SJCRH30 (cell line): ENCODE results near the gene DCLK2. TPM values are rescaled to one million over a fixed set of nuclear protein-coding genes. Genes with fewer than 3 reads are reported as not detected.

Source experiments
- DNase-seq, 2 experiments: peaks; one replicate each; pipeline ENCODE4 v3.0.0-alpha.2; 2015 to 2020
- H3K27ac ChIP-seq: fragments of 250-450 bp; sonication (Bioruptor Pico); 2 replicates; pipeline ENCODE4 v1.5.1; 2020; ENCODE audit warnings: mild to moderate bottlenecking, moderate library complexity
- H3K27me3 ChIP-seq: fragments of 250-450 bp; sonication (Bioruptor Pico); 2 replicates; pipeline ENCODE4 v1.5.1; 2020; ENCODE audit warnings: mild to moderate bottlenecking, moderate library complexity
- H3K36me3 ChIP-seq: fragments of 250-450 bp; sonication (Bioruptor Pico); 2 replicates; pipeline ENCODE4 v1.5.1; 2020; ENCODE audit warnings: mild to moderate bottlenecking, moderate library complexity
- H3K4me1 ChIP-seq: fragments of 250-450 bp; sonication (Bioruptor Pico); 2 replicates; pipeline ENCODE4 v1.5.1; 2020; ENCODE audit warnings: mild to moderate bottlenecking, moderate library complexity
- H3K4me3 ChIP-seq: fragments of 250-450 bp; sonication (Bioruptor Pico); 2 replicates; pipeline ENCODE4 v1.5.1; 2020; ENCODE audit warnings: mild to moderate bottlenecking, moderate library complexity
- H3K9me3 ChIP-seq: fragments of 250-450 bp; sonication (Bioruptor Pico); replicated peaks from 2 replicates; pipeline ENCODE4 v1.5.1; 2020; ENCODE audit warnings: mild to moderate bottlenecking, moderate library complexity
- total RNA-seq: library from RNA; depleted of rRNA; stranded (reverse); fragments of >200 nt; shearing (Covaris generic); gene quantifications from 2 replicates; pipeline ENCODE4 v1.2.3, GENCODE V29; 2014

Gene DCLK2
- total RNA-seq, 1 experiment from 2014 or later, result 5.7 TPM

DNA sequence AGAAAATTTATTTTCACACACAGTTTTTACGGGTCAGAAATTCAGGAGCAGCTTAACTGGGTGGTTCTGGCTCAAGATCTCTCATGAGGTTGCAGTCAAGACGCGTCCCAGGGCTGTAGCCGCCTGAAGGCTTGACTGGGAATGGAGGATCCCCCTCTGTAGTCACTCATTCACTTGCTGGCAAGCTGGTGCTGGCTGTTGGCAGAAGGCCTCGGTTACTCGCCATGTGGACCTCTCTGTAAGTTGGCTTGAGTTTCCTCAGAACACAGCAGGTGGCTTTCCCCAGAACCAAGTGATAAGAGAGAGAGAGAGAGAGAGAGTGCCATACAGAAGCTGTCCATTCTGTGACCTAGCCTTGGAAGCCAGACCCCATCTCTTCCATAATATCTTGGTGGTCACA, 132.8 kb downstream of the DCLK2 start:
- H3K4me1 ChIP-seq, result peaks cover 13% of the 10 kb centered on the region
- H3K27me3 ChIP-seq, result no peaks in the 10 kb centered on the region
- H3K4me3 ChIP-seq, result no peak overlapping the region
- no peaks in the 10 kb centered on the region for H3K9me3 ChIP-seq
- H3K36me3 ChIP-seq, result no peaks in the 10 kb centered on the region
- DNase-seq, result no peak
- H3K27ac ChIP-seq, result no peak overlapping the region

DNA sequence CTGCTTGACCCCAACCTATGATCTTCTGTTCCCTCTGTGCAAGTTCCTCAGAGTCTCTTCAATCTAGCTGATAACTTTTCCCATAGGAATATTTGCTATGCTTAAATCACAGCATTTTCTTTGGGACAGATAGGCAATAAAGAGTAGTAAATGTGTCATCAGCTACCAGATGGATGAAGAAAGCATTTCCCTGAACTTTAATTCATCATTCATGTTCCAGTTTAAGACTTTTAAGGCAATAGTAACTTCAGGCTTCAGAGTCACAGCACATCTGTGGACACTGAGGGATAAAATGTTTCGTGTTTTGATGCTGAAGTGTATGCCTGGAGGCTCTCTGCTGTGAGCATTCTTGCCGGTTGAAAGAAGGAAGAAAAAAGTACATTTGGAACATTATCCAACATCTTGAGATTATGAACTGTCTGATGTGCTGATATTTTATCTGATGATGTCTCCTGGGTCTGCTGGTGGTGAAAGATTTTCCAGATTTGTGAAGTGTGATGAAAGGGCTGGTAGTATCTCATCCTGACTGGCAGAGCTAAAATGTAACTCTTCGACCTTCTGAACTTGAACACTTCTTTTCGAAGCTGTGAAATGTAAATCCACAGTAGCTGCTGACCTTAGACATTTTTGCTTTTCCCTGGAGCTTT, 133.7 kb downstream of the DCLK2 start:
- Histone ChIP-seq H3K4me3 (no peak overlapping the region), H3K36me3 (no peaks in the 10 kb centered on the region), H3K4me1 (peaks cover 11% of the 10 kb centered on the region; the same call in 1 of the 2 replicates), H3K27ac (no peak overlapping the region), H3K27me3 (no peaks in the 10 kb centered on the region), H3K9me3 (no peaks in the 10 kb centered on the region)
- DNase-seq, result no peak

DNA sequence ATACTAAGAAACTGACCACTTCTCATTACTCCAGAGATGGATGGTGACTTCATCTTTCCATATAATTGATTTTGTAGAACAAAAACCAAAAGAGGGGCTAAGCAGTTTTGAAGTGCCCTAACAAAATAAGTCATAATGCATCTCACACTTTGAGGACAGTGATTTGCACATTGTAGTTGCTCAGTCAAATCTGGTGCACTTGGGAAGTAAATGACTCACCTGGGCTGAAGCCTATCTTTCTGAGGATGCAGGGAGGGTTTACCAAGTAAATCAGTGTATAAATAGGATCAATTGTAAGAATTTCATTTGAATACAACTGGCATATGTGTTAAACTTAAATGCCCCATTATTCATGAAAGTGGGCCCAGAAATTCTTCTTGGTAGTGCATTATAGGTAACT, 134.2 kb downstream of the DCLK2 start:
- no peaks in the 10 kb centered on the region for H3K27me3 ChIP-seq
- no peaks in the 10 kb centered on the region for H3K9me3 ChIP-seq
- no peak for DNase-seq
- no peak overlapping the region for H3K27ac ChIP-seq
- peaks cover 6% of the 10 kb centered on the region; the same call in 1 of the 2 replicates for H3K4me1 ChIP-seq
- H3K36me3 ChIP-seq, result no peaks in the 10 kb centered on the region
- H3K4me3 ChIP-seq, result no peak overlapping the region

DNA sequence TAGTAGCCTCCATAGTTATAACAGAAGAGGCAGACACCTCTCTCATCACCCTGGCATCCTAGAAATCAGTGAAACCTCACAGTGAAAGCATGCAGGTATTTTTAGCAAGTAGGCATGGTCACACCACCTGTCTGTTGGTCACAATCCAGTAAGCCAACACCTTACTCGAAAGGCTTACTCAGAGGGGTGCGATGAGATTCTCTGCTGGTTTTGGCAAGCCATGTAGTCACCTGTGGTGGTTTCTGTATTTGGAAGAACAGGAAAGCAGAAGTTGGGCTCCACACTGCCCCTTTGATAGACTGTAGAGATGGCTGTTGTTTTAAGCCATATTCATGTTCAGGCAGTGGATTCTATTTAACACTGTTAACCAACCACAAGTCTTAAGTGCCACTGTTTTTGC, 134.7 kb downstream of the DCLK2 start:
- Histone ChIP-seq H3K4me3 (no peak overlapping the region), H3K36me3 (no peaks in the 10 kb centered on the region), H3K4me1 (peaks cover 2% of the 10 kb centered on the region; the same call in 1 of the 2 replicates), H3K27ac (no peak overlapping the region), H3K9me3 (no peaks in the 10 kb centered on the region), H3K27me3 (no peaks in the 10 kb centered on the region)
- DNase-seq, result no peak

DNA sequence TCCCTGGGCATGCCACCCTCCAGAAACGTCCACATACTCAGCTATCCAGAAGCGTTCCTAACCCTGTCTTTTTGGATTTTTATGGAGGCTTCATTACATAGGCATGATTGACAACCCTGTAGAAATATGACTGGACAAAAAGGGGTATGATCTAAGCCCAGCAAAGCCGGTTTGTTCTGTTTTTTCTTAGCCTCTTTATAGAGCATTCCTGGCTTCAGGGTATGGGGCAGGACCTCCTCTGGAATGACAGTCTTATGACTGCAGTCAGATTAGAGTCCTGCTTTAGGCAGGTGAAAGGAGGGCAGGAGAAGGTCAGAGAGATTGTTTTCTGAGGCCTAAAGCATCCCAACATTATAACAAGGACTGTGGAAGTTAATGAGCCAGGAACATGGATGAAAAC, 137.4 kb downstream of the DCLK2 start:
- no peaks in the 10 kb centered on the region for H3K9me3 ChIP-seq
- no peaks in the 10 kb centered on the region for H3K27me3 ChIP-seq
- no peaks in the 10 kb centered on the region for H3K36me3 ChIP-seq
- H3K4me1 ChIP-seq, result no peaks in the 10 kb centered on the region
- no peak for DNase-seq
- H3K4me3 ChIP-seq, result no peak overlapping the region
- H3K27ac ChIP-seq, result no peak overlapping the region

DNA sequence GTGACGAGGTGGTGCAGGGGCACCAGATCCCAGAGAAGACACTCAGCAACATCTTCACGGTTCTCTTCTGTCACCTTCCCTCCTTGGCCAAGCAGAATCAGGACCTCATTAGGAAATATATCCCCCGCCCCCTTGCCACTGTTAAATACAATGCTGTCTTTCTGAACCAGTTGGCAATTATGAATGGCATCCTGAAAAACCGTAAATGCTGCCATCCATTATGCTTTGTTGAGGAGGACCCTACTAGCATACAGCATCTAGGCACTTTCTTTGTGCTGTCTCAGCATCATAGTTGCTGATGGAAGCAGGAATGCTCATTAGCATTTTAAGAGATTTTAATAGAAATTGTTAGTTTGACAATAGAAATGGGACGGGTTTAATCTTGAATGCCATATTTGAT, 138.5 kb downstream of the DCLK2 start:
- H3K27me3 ChIP-seq, result no peaks in the 10 kb centered on the region
- H3K9me3 ChIP-seq, result no peaks in the 10 kb centered on the region
- no peak overlapping the region for H3K27ac ChIP-seq
- no peaks in the 10 kb centered on the region for H3K4me1 ChIP-seq
- H3K4me3 ChIP-seq, result no peak overlapping the region
- DNase-seq, result no peak
- H3K36me3 ChIP-seq, result no peaks in the 10 kb centered on the region

DNA sequence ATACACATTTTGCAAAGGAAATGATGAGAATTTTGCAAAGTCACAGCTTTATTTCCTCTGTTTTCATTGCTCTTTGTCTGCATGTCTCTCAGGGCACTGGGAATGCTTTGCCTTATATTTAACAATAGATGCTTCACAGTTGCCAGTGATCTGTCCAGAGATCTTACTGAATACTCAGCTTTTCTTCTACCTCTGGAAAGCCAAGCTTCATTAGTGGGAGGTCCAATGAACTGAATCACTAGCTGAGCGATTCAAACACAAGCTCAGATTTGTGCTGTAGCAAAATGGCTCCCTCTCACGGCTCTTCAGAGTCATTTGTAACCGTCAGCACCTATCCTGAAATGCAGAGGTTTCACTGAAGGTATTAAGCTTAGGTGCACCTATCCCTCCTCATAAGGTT, 138.9 kb downstream of the DCLK2 start:
- H3K9me3 ChIP-seq, result no peaks in the 10 kb centered on the region
- no peaks in the 10 kb centered on the region for H3K27me3 ChIP-seq
- H3K36me3 ChIP-seq, result no peaks in the 10 kb centered on the region
- no peak overlapping the region for H3K27ac ChIP-seq
- no peak for DNase-seq
- no peak overlapping the region for H3K4me3 ChIP-seq
- no peaks in the 10 kb centered on the region for H3K4me1 ChIP-seq

DNA sequence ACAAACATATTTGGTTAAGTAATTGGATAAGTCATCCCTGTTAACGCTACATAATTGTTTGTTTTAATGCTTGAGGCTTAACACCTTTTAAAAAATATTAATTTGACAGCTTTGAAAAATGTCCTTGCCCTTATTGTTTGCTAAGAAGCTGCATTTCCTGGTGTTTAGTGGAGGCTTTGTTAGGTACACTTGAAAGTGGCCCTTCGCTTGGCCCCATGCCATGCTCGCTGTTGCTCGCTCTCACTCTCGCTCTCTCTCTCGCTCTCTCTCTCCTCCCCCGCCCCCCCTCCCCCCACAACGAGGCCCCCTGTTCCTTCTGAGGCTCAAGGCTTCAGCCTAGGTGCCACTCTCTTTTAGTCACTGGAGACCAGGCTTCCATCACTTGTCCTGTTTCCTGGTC, 139.6 kb downstream of the DCLK2 start:
- Histone ChIP-seq H3K27me3 (no peaks in the 10 kb centered on the region), H3K27ac (no peak overlapping the region), H3K4me3 (no peak overlapping the region)

DNA sequence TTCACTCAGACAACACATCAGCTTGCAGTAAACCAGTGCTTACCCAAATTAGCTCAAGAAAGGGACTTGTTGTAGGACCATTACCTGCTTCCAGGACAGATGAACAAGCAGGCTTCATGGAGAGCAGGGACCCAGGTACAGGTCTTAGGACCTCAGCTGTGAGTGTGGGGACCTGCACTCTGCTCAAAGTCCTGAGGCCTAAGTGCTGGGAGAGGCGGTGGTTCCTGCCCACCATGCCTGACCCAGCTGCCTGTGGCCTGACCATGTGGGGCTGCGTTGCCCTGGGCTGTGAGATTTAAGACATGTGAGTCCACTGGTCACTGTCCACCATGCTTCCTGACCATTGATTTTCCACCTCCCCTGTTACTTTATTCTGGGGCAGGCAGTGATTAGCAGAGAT, 140.2 kb downstream of the DCLK2 start:
- no peak overlapping the region for H3K27ac ChIP-seq
- DNase-seq, result no peak
- no peaks in the 10 kb centered on the region for H3K36me3 ChIP-seq
- H3K4me3 ChIP-seq, result no peak overlapping the region
- H3K4me1 ChIP-seq, result no peaks in the 10 kb centered on the region
- H3K9me3 ChIP-seq, result no peaks in the 10 kb centered on the region
- H3K27me3 ChIP-seq, result no peaks in the 10 kb centered on the region

More for the DNA sequence above, 139.6 kb downstream of the DCLK2 start:
- no peaks in the 10 kb centered on the region for H3K9me3 ChIP-seq
- H3K36me3 ChIP-seq, result no peaks in the 10 kb centered on the region
- no peaks in the 10 kb centered on the region for H3K4me1 ChIP-seq
- no peak for DNase-seq

DNA sequence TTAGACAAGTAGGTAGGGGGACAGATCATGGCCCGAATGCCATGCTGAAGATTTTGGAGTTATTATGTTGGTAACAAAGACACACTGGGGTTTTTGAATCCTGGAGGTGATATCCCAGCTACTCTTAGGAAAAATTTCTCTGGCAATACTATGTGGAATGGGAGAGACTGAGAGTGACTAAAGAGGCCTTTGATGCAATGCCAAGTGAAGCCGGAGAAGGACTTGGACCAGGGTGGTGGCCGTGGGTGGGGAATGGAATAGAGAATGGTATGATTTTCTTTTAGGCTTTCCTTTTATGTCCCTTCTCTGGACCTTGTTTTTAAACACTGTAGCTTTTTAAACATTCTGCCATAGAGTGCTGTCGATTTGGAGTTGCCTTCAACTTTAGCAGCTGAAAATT, 141.6 kb downstream of the DCLK2 start:
- H3K9me3 ChIP-seq, result no peaks in the 10 kb centered on the region
- no peak overlapping the region for H3K4me3 ChIP-seq
- no peaks in the 10 kb centered on the region for H3K27me3 ChIP-seq
- DNase-seq, result no peak
- no peak overlapping the region for H3K27ac ChIP-seq
- no peaks in the 10 kb centered on the region for H3K4me1 ChIP-seq
- H3K36me3 ChIP-seq, result no peaks in the 10 kb centered on the region

DNA sequence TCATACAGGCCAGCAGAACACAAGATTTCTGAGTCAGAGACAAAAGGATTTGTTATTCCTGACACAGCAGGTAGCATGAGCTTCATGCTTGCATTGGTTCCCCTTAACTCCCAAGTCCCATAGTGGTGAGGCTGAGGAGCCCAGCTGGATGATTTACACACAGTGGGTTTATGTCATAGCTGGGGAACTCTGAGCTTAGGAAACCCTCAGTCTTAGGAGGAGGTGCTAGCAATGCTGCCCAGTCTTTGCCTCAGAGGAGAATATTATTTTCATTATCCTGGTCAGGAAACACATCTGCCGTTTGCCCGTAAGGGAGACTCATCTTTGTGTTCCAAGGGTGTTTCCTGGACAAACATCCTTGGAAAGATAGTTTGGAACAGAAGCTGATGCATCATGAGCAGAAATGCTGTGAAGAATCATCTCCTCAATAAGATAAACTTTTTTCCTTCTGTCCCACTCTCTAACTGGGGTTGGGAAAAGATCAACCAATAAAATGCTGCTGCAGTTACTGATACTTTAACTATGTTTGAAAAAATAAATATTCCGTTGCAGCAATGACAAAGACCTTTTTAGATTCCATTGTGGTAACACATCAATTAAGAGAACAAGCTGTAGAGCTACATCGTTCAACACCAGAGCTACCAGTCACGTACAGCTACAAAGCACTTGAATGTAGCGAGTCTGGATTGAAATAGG, 146.8 kb downstream of the DCLK2 start:
- H3K27me3 ChIP-seq, result no peaks in the 10 kb centered on the region
- DNase-seq, result no peak
- no peak overlapping the region for H3K27ac ChIP-seq
- no peaks in the 10 kb centered on the region for H3K4me1 ChIP-seq
- no peaks in the 10 kb centered on the region for H3K9me3 ChIP-seq
- no peak overlapping the region for H3K4me3 ChIP-seq
- no peaks in the 10 kb centered on the region for H3K36me3 ChIP-seq

DNA sequence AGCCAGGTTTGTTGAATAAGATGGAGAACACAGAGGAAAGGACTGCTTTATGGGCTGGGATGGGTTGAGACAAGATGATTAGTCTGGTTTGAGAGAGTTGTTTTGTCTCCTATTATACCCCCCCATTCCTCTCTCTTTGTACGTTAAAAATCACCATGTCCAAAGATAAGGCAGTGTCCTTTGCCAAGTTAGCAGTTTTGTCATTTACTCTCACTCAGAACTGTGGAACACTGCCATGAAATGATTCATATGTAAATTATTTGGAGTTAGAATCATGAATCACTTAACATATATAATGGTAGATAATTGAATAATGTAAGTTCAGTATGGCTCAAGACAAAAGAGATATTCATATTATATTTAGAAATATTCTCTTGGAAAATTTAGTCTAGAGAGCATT, 151.3 kb downstream of the DCLK2 start:
- no peak overlapping the region for H3K27ac ChIP-seq
- H3K27me3 ChIP-seq, result no peaks in the 10 kb centered on the region
- H3K4me3 ChIP-seq, result no peak overlapping the region
- no peaks in the 10 kb centered on the region for H3K9me3 ChIP-seq
- H3K36me3 ChIP-seq, result no peaks in the 10 kb centered on the region
- no peak for DNase-seq
- H3K4me1 ChIP-seq, result no peaks in the 10 kb centered on the region

DNA sequence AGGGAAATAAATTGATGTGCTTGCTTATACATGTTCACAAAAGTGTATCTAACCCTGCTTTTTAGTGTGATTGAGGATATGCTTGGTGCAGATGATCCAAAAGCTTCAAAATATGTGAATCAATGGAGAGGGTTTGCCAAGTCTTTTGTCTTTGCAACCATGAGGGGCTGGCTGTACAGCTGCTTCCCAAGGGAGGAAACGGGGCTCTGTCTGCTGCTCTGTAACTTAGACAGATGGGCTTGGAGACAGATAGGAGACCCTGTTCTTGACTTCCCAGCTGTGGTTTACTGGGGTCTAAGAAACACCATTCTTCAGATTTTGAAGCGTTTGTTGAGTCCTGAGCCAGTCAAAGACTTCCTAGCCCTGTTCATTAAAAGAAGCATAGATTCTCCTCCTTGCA, 152.3 kb downstream of the DCLK2 start:
- Histone ChIP-seq H3K4me3 (no peak overlapping the region), H3K27me3 (no peaks in the 10 kb centered on the region), H3K9me3 (no peaks in the 10 kb centered on the region), H3K36me3 (no peaks in the 10 kb centered on the region), H3K27ac (no peak overlapping the region), H3K4me1 (no peaks in the 10 kb centered on the region)
- DNase-seq, result no peak

DNA sequence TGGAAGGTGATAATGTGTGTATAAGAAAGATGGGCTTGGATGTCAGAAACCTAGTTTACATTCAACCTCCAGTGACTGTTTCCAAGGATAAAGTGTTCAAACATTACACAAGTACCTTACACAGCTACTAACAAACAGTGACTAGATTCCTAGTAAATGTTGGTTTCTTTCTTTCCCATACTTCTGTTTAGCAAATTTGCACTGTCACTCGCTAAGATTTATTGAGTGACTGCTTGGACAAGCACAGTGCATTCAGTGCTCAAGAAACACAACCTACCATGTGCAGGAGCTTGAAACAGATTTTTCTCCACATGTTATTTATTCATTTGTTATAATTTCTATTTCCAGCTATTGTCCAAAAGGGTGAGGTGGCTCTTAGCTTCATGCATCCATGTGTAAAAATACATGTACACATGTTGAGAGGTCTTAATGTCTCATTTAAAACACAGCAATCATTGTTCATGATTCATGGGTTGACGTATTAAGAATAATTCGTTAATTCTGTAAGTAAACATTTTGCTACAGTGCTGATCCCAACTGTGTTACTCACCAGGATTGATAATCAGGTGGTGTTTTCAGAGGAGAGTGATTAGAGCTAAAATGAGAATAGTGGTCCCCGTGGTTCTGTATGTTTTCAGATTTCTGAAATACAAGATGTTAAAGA, 153.0 kb downstream of the DCLK2 start:
- H3K27ac ChIP-seq, result no peak overlapping the region
- no peak for DNase-seq
- H3K4me3 ChIP-seq, result no peak overlapping the region
- no peaks in the 10 kb centered on the region for H3K4me1 ChIP-seq
- H3K9me3 ChIP-seq, result no peaks in the 10 kb centered on the region
- H3K36me3 ChIP-seq, result no peaks in the 10 kb centered on the region
- H3K27me3 ChIP-seq, result no peaks in the 10 kb centered on the region

DNA sequence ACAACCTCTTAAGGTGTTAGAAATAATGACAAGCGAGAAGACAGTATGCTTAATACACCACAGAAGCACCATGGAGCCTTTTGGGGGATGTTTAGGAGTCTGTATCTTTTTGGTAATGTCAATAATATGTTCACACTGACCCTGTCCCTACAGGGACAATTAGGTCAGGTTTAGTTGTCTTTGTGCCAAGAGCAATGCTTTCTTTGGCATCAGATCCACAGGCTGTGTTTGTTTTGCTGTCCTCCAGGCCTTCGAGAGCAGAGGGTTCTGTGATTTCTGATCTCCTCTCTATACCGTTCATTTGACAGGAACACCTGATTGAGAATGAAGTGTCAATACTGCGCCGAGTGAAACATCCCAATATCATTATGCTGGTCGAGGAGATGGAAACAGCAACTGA, 153.8 kb downstream of the DCLK2 start:
- Histone ChIP-seq H3K27ac (no peak overlapping the region), H3K4me1 (peaks cover under 1% of the 10 kb centered on the region; the same call in 1 of the 2 replicates), H3K9me3 (no peaks in the 10 kb centered on the region), H3K4me3 (no peak overlapping the region), H3K27me3 (no peaks in the 10 kb centered on the region), H3K36me3 (no peaks in the 10 kb centered on the region)
- DNase-seq, result no peak
